Duodenal mucosa (tissue), 2 donors: ENCODE data around the gene GBP7.
"Not testable (repeated sequence)": the region's sequence is repeated elsewhere in the genome, so short reads cannot be mapped to it uniquely, and the experiment has no call there.

ENCODE experiments used
- H3K27ac ChIP-seq: one replicate; pipeline ENCODE4 v1.7.0; 2013; ENCODE audit warnings: low read depth, low read length
- H3K27me3 ChIP-seq, 2 donors: one replicate each; pipeline ENCODE4 v1.7.0; 2013; ENCODE audit warnings: low read length in 2 of 2, control low read depth in 1 of 2; ENCODE audit not compliant: insufficient read depth in 2 of 2, control insufficient read depth in 1 of 2
- H3K36me3 ChIP-seq, 2 donors: one replicate each; pipeline ENCODE4 v1.7.0; 2013; ENCODE audit warnings: low read length in 2 of 2, control low read depth in 1 of 2; ENCODE audit not compliant: insufficient read depth in 2 of 2, control insufficient read depth in 1 of 2
- H3K4me1 ChIP-seq, 2 donors: one replicate each; pipeline ENCODE4 v1.7.0; 2013; ENCODE audit warnings: low read length in 2 of 2, control low read depth in 1 of 2; ENCODE audit not compliant: insufficient read depth in 2 of 2, control insufficient read depth in 1 of 2
- H3K4me3 ChIP-seq, 2 donors: one replicate each; pipeline ENCODE4 v1.7.0; 2013; ENCODE audit warnings: low read length in 2 of 2, low read depth in 1 of 2
- H3K9ac ChIP-seq, 2 donors: one replicate each; pipeline ENCODE4 v1.7.0; 2013; ENCODE audit warnings: low read length in 2 of 2, low read depth in 1 of 2
- H3K9me3 ChIP-seq, 2 donors: one replicate each; pipeline ENCODE4 v1.7.0; 2013; ENCODE audit warnings: low read length in 2 of 2, control low read depth in 1 of 2; ENCODE audit not compliant: control insufficient read depth in 1 of 2

The GBP7 gene

GRCh38 chr1:89175601-89176256, at the start of gene GBP7:
TSS of gene GBP7 (minus strand) at chr1:89176003. CDS start at chr1:89171935, 4,068 bp downstream.
- Histone ChIP-seq H3K9me3 (no peaks in the 10 kb centered on the region), H3K4me1 (no peaks in the 10 kb centered on the region), H3K36me3 (no peaks in the 10 kb centered on the region), H3K4me3 (no peak within 1 kb of the TSS), H3K27ac (no peak within 1 kb of the TSS), H3K9ac (no peak within 1 kb of the TSS), H3K27me3 (no peaks in the 10 kb centered on the region)

GRCh38 chr1:89221341-89221740, 45.5 kb upstream of the GBP7 start:
- Histone ChIP-seq H3K9me3 (peaks cover 3 to 12% of the 10 kb centered on the region in 2 donors), H3K4me3 (no peak overlapping the region), H3K27me3 (no peaks in the 10 kb centered on the region), H3K9ac (no peak overlapping the region), H3K4me1 (no peaks in the 10 kb centered on the region), H3K36me3 (no peaks in the 10 kb centered on the region), H3K27ac (no peak overlapping the region)

GRCh38 chr1:89219851-89220250, 44.0 kb upstream of the GBP7 start:
- H3K27ac ChIP-seq, H3K4me1 ChIP-seq, H3K27me3 ChIP-seq, H3K4me3 ChIP-seq, H3K36me3 ChIP-seq, H3K9ac ChIP-seq: not testable (repeated sequence)
- peaks cover 3 to 12% of the 10 kb centered on the region in 2 donors for H3K9me3 ChIP-seq

GRCh38 chr1:89218941-89219340, 43.1 kb upstream of the GBP7 start:
- peaks cover 3 to 12% of the 10 kb centered on the region in 2 donors for H3K9me3 ChIP-seq
- H3K4me3 ChIP-seq, H3K27me3 ChIP-seq, H3K27ac ChIP-seq, H3K36me3 ChIP-seq, H3K9ac ChIP-seq, H3K4me1 ChIP-seq: not testable (repeated sequence)

- no peak overlapping the region for H3K4me3 ChIP-seq
- no peak overlapping the region for H3K27ac ChIP-seq
- H3K4me1 ChIP-seq = no peaks in the 10 kb centered on the region
- H3K9ac ChIP-seq = no peak overlapping the region
- H3K9me3 ChIP-seq = peaks cover 3 to 4% of the 10 kb centered on the region in 2 donors
- no peaks in the 10 kb centered on the region for H3K36me3 ChIP-seq
- no peaks in the 10 kb centered on the region for H3K27me3 ChIP-seq
Observed at GRCh38 chr1:89213347-89213746, 37.5 kb upstream of the GBP7 start.

- Histone ChIP-seq H3K36me3 (no peaks in the 10 kb centered on the region), H3K9ac (no peak overlapping the region), H3K4me3 (no peak overlapping the region), H3K27me3 (no peaks in the 10 kb centered on the region), H3K4me1 (no peaks in the 10 kb centered on the region), H3K9me3 (no peaks in the 10 kb centered on the region), H3K27ac (no peak overlapping the region)
Observed at GRCh38 chr1:89211035-89211634, 35.3 kb upstream of the GBP7 start.

GRCh38 chr1:89206373-89206772, 30.6 kb upstream of the GBP7 start:
- Histone ChIP-seq H3K36me3 (no peaks in the 10 kb centered on the region), H3K4me3 (no peak overlapping the region), H3K27me3 (no peaks in the 10 kb centered on the region), H3K4me1 (peaks cover 0 to 2% of the 10 kb centered on the region in 2 donors), H3K27ac (no peak overlapping the region), H3K9me3 (peaks cover 9 to 16% of the 10 kb centered on the region in 2 donors), H3K9ac (no peak overlapping the region)

GRCh38 chr1:89203166-89203565, 27.4 kb upstream of the GBP7 start:
- Histone ChIP-seq H3K9ac (no peak overlapping the region), H3K9me3 (peaks cover 9 to 16% of the 10 kb centered on the region in 2 donors), H3K27me3 (no peaks in the 10 kb centered on the region), H3K27ac (no peak overlapping the region), H3K4me1 (peaks cover 6 to 20% of the 10 kb centered on the region in 2 donors), H3K4me3 (no peak overlapping the region), H3K36me3 (no peaks in the 10 kb centered on the region)

GRCh38 chr1:89201106-89201794, 25.4 kb upstream of the GBP7 start:
- H3K9me3 ChIP-seq = peaks cover 9 to 16% of the 10 kb centered on the region in 2 donors
- H3K27ac ChIP-seq = no peak overlapping the region
- H3K4me1 ChIP-seq = peaks cover 6 to 20% of the 10 kb centered on the region in 2 donors
- no peaks in the 10 kb centered on the region for H3K36me3 ChIP-seq
- no peaks in the 10 kb centered on the region for H3K27me3 ChIP-seq
- H3K9ac ChIP-seq = no peak overlapping the region
- peak overlapping the region in 1 of 2 donors; percentile 3 for H3K4me3 ChIP-seq

- Histone ChIP-seq H3K36me3 (no peaks in the 10 kb centered on the region), H3K27ac (no peak overlapping the region), H3K9me3 (peaks cover 9 to 16% of the 10 kb centered on the region in 2 donors), H3K4me3 (peak overlapping the region in 1 of 2 donors; percentile 3), H3K4me1 (peaks cover 6 to 20% of the 10 kb centered on the region in 2 donors), H3K9ac (no peak overlapping the region), H3K27me3 (no peaks in the 10 kb centered on the region)
Observed at GRCh38 chr1:89200663-89201062, 24.9 kb upstream of the GBP7 start.
